HG02981 (cell line): Measurements from ENCODE around the gene SGIP1.

ENCODE experiments used
- ATAC-seq: cut with Tn5 transposase; IDR thresholded peaks from one replicate; pipeline ENCODE4 v1.9.1; 2021; ENCODE audit warnings: mild to moderate bottlenecking, moderate library complexity; ENCODE audit not compliant: unreplicated experiment

The SGIP1 gene

DNA sequence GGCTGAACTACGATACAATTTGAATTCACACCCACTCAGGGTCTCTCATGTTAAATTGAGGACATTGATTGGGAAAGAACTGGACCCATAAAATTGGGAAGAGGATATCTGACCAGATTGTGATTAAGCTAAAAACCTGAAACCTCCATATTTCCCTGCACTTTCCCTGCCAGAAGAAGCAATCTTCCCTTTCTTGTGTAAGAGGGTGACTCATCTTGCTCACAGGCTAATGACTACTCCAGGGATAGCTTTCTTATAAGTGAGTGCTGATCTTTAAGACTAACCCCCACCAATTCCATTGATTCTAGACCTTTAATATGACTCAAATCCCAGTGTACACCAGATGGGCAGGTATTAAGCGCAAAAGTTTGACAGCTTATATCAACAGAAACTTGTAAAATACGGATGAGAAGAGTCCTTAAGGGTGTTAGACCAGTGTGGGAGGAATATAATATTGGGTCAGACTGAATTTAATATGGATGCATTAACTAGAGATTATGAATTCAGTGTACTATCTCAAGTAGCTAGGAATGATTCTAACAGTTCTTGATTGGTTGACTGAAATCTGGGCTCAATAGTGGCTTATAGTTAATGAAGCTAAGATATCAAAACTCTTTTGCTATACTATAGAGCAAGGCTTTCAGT is 12.1 kb upstream of the SGIP1 start:
- ATAC-seq, result no peak

DNA sequence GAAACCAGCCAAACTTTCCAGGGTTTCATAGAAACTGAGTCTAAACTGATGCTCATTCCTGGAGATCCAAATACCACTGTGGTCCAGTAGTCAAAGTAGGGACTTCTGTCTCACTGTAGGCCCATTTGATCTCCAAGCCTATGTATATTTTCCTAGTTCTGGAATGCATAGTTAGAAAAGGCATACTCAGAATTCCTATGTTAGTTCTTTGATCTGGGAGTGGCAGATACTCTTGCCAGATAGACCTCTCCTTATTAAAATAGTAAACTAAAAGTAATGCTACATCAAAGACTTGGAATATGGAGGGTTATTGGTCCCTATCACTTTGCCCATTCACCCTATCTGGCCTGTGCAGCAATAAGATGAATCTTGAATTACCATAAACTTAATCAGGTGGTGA is 10.4 kb upstream of the SGIP1 start:
- no peak for ATAC-seq

DNA sequence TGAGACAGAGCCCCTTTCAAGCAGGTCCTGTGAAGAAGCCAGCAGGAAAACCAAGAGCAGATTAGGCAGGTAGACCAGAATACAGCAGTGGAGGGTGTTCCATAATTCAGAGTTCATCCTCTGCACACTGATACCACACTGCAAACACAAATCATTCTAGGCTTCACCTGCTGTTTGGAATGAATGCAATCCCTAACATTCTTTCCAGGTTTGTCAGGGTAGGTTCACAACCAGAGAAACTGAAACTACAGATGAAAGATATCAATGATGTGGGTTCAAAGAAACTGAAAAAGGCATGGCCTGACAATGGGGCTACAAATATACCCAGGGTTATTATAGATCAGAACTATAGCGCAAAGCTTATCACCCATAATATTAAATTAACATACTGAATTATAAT is 8.9 kb upstream of the SGIP1 start:
- ATAC-seq, result no peak

DNA sequence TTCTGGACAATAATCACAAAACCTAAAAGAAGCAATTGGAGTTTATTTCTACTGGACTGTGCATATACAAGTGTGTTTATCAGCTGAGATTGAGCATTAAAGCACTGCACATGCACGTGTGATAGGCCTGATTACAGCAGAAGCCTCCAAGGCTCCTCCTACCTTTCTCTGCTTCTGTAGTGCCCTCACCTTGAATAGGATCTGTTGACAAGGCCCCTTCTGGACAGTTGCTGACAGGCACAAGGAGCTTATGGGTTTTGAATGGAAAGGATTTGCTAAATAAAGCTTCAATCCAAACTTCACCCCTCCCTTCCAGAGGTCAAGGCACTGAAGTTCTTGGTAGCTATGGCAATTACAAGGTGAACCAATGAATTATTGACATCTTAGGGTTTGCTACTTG is 7.9 kb upstream of the SGIP1 start:
- no peak for ATAC-seq

DNA sequence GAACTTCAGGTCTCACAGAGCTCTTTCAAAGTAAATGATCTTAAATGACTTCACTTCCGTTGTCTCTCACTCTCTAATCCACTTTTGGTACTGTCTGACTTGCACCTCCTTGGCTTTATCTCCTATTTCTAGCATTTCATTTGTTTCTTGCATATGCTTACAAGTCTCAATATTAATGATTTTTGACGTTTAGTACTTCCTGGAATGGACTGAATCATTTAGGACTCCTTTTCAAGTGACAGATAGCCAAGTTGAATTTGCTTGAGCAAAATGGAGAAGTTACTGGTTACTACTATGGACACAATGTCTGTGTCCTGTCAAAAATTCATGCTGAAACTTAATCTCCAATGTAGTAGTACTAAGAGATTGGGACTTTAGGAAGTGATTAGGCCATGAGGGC is 7.0 kb upstream of the SGIP1 start:
- ATAC-seq, result no peak

DNA sequence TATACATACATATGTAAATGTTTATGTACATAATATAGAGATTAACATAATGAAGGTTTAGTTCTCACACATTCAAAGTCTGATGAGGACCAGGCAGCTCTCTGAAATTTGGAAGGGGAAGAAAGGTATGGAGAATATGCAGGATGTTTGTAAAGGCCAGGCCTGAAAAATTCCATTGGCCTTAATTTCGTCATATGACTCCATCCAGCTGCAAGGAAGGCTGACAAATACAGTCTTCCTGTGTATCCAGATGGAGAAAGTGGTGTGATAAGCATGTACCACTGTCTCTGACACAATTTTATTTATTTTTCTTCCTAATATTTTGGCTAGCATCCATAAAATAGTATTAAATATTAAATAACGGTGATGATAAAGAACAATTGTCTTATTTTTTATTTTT is 6.3 kb upstream of the SGIP1 start:
- ATAC-seq, result no peak

DNA sequence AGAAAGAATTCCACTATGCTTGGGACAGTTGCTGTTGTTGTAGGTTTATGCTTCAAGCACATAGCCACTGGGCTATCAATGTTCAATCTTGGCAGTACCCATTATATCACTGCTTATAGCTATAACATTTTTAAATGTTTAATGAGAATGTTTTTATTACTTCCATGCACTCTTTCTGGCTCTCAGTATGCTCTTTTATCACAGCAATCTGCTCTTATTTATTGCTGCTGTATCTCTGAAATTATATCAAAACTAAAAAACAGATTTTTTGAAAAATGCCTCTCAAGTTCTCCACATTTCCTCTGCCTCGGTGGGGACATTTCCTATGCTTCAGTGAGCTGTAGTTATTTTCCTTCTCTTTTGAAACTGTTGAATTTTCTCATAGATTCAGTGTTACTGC is 5.4 kb upstream of the SGIP1 start:
- no peak for ATAC-seq

DNA sequence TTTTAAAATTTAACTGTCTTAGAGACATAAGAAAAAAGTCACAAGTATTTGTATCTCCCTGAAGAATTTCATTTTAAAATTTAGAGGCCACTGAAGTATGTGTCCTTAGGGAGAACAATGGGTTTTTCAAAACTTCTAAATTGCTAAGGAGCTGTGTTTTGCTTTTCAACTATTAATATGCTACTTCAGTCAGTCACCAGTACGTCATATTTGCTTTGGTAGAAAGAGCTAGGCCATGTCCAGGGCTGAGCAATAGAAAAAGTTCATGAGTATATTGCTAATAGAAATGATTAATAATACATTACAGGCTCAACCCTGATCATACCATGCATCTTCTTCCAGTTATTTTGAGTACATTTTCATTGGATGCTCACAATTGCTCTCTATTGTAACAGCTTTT is 1.7 kb upstream of the SGIP1 start:
- ATAC-seq, result no peak

DNA sequence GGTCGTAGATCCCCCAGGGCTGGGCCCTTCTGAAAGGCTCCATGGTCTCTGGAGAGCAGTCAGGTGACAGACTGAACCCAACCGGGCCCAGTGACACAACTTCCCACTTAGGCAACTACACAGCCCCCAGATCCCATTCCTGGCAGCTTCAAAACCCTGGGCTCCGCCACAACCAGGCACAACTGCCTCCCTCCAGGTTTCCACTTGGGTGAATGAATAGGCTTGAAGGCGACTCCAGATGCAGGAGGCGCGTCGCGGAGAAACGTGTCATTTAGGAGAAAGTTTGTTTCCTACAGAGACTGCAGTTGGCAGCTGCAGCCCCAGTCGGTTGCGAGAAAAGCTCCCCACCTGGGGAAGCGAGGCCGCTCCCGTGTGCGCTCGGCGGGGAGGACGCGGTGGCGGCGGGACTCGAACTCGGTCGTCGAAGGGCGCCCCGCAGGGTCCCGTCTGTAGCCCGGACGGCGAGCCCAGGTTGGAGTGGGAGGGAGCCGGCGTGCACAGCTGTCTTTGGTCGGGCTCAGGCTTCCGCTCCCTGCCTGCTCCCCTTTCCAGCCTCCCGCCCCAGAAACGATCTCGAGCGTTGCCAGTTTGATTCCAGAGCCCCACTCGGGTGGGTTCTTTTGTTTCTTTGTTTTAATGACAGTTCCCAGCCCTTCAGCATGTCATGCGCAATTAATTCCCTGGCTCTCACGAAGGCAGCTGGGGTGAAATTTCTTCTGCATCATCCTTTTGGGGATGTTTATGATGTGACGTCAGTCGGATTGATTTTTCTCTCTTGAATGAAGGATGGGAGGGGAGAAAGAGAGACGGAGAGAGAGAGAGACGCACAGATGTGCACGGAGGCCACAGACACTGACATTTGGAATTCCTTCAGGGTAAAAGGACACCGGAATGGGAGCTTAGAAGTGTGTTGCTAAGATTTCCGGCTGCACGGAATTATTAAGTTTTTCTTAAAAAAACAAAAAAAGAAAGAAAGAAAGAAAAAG is 862 bp upstream of the SGIP1 start:
- ATAC-seq, result no peak

DNA sequence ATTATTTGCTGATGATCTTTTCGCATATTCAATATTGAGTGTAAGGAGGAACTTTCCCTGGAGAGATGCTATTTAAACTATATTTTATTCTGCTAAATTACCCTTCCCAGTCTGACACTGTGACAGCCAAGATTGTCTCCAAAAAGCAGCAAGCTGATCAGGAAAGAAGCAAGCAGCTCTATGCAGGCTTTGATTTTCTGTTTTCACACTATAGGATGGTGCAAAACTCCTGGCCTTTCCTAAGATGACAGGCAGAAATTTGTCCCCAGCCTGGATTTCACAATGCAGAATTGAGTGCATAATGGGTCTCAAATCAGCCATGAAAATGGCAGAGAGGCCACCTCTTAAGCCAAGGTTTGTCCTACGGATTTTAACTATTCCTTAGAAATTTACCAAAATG is 1.1 kb downstream of the SGIP1 start:
- ATAC-seq, result no peak

DNA sequence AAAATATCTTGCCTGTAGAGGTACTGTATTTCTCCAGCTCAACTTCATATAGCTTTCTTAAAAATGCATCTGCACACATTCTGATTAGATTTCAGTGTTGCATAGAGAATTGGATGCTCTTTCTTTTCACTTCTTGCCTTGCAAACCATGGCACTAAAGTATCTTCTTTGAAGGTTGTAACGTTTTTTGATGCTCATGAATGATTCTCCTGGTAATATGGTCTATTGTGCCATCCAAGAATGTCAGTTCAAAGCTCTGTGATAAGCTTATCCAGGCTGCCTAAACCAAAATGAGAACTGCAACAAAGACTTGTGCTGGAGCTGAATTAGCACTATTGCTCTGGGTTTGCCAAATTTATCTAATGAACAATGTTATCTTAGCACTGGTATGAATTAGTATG is 1.9 kb downstream of the SGIP1 start:
- no peak for ATAC-seq

DNA sequence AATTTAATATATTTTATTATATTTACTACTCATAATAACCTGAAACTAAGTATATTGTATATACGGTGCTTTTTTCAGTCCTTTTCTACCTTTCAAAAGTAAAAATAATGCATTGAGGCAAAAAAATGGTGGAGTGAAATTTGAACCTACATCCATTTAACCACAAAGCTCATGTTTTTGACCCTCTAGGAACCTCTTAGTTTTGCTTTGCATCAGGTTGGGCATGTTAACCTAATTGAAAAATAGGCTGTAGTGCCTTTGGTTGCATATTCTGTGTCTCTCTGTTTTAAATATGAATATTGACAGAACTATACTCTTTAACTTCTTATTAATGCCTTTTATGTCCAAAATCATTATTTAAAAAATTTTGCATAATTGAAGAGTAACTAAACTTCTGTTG is 3.8 kb downstream of the SGIP1 start:
- no peak for ATAC-seq

DNA sequence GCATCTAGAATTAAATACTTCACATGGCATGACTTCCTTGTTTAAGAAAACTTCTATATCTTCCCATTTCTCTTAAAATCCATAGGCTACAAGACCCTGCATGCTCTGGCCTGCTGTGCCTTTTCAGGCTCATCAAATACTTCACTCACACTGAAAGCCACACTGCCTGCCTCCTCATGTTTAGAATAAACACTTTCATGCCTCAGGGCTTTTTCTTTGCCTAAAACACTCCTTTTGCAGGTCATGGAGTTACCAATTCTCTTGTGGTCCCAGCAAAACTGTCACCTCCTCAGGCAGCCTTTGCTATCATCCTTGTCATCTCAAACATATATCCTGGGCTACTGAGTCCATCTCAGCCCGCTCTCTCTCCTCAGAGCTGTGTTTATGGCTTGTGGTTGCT is 5.5 kb downstream of the SGIP1 start:
- no peak for ATAC-seq

DNA sequence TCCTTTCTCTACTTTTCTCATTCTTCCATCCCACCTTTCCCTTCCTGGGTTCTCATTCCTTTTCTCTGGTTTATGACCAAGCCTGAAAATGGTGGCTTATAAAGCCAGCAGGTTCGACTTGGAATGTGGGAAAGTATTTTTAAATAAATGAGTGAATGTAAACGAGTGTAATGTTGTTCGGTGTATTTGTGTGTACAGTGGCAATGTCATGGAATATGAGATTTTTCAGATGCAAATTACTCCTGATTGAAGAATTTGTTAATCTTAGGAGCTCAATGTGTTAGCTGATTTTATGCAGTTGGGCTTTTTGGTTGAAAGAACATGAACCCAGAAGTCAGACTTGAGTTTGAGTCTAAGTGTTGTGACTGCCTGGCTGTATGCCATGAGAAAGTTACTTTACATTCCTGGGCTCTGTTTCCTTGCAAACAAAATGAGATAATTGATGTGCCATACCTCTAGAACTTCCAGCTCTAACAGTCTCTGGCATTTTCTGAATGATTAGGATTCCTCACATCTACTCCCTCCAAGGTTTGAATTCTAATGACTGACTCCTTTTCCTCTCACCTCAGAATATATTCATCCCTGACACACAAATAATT is 6.6 kb downstream of the SGIP1 start:
- no peak for ATAC-seq

DNA sequence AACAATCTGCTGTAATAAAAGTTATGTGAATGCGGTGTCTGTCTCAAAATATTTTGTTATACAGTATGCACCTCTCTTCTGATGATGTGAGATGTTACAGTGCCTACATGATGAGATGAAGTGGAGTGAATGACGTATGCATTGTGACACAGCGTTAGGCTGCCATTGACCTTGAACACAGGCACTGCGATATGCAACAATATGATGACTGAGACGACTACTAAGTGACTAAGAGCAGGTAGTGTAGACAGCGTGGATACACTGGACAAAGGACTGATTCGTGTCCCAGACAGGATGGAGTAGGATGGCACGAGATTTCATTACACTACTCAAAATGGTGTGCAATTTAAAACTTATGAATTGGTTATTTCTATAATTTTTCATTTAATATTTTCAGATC is 8.4 kb downstream of the SGIP1 start:
- no peak for ATAC-seq

DNA sequence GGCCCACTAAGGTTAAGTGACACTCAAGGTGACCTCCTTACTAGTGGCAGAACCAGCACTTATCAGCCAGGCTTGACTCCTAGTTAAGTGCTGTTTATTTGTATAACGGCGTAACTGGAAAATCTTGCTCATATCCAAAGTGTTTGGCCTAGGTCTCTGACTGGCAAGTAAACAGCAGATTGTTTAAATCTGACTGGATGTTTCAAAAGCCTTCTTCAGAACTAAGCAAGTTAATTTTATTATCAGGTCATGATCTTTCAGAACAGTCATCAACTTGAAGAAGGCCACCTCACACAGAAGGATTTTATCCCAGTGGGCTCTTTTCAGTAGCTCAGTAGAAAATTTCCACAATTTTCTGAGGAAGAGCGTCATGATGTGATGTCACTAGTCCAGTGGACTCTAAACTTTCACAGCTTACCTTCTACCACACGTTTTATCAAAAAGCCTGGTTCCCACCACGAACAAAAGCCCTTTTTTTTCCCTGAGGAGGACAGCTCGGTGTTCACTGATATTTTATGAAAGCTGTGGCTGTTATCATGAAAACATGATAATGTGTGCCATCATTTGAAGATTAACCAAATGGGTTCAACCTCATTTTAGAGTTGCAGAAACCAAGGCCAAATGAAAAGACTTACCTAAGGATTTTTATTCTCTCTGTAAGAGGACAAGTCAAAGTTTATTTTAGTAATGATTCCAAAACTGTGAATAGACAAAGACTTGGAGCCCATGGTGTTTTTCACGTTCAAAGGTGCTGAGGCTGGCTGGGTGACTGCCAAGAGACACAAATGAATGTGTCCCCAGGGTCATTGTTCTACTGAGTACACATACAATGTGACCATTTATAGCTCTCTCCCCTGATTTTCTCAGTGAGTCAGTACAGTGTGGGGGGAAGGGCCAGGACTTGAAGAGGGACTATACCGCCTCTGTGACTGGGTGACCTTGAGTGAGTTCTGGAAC is 9.1 kb downstream of the SGIP1 start:
- ATAC-seq, result no peak

DNA sequence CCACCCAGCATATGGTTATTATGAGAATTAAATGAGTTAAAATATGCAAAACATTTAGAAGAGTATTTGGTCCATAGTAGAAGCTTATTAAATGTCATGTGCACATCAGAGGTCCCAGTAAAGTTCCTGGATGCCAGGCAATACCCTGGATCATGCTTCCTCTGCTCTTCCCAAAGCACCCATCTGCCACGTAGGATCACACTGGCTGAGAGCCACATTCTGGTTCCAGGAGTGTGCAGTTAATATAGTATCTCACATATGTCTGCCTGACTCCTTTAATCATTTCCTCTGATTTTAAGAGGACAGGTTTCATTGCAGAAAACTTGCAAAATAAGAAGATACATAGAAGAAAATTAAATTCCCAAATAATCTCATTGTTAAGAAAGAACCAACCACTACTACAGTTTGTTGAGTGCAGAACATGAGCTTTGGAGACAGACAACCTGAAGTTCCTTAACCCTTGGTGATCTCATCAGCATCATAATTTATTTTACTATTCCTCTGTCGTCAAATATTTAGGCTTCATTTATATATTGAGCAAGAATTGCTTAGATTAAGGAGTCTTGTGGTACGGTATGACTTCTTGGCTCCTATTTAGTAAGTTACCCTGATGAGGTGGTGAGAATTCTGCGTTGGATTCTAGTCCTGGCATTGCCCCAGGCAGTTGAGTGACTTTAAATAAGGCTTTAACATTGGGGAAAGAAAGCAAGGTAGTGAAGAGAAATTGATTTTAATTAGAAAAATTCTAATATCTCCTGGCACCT is 12.3 kb downstream of the SGIP1 start:
- ATAC-seq, result no peak

DNA sequence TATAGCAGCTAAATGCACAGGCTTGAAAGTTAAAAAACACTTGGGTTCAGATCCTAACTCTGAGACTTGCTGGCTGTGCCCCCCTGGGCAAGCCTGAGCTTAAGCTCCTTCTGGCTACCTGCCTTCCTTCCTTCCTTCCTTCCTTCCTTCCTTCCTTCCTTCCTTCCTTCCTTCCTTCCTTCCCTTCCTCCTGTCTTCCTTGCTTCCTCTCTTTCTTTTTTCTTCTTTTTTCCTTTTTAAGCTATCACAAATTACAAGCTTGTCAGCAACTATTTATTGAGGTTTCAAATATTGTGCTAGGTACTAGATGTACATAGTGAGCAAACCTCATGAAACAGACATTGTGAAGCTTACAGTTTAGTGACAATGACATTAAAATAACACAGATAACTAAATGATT is 15.1 kb downstream of the SGIP1 start:
- ATAC-seq, result no peak

DNA sequence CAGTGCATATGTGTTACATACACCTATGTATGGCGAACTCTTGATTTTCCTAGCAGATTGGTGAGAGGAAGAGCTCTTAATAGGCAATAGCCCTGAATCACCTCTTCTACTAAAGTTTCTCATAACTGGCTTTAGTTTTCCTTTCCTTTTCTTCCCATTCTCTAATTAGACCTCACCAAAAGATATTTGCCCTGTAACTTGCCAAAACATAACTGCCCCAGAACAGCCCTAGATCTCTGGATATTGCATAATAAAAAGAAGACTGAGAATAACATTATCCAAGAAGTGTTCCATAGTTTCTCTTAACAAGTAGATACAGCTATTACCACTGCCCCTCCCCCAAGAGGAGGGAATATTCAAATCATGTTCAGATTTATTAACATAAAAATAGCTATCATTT is 16.3 kb downstream of the SGIP1 start:
- ATAC-seq, result no peak

DNA sequence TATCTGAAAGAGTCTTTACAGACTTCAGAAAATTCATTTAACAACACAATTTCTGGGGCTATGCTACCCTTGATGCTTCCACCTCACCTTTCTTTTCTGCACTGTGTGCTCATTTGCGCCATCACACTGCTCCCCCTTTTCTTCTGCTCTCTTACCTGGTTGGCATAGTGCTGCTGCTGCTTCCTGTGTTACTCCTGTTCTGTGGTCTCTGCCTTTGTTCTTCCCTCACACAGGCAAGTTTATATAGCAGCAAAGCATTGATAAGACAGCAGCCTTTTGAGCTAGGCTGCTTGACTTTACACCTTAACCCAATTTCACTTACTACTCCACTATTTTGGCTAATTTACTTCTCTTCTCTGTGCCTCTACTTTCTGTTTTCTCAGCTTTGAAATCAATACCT is 18.3 kb downstream of the SGIP1 start:
- ATAC-seq, result no peak
